RWPE1 (cell line): Measurements from ENCODE around the gene VAC14.
"Not testable (repeated sequence)": the region's sequence is repeated elsewhere in the genome, so short reads cannot be mapped to it uniquely, and the experiment has no call there.

Experiments used
- CTCF ChIA-PET: fragments of 350-600 bp; sonication (Branson Sonifier 250); formaldehyde crosslinking; extraction: SDS; loops from one replicate; lab custom pipeline; 2021; lab: Yijun Ruan, JAX
- POLR2A ChIA-PET: fragments of 400-600 bp; formaldehyde crosslinking; extraction: SDS; loops from one replicate; lab custom pipeline; 2020; ENCODE audit warnings: antibody characterized with exemption; ENCODE audit not compliant: low non-redundant PET; lab: Yijun Ruan, JAX
- DNase-seq: peaks from one replicate; pipeline ENCODE4 v3.0.0; 2012; ENCODE audit warnings: low spot score
- H3K27ac ChIP-seq: fragments of 450-650 bp; 2 replicates; pipeline ENCODE4 v1.5.1; 2017
- CTCF ChIP-seq: fragments of 450-650 bp; conservative IDR thresholded peaks from 2 replicates; pipeline ENCODE4 v1.5.1; 2017; ENCODE audit warnings: low read depth, mild to moderate bottlenecking

Gene VAC14

GRCh38 chr16:70744366-70744765 is 56.6 kb downstream of the VAC14 start:
- ChIA-PET POLR2A (no interaction called here), CTCF (interaction anchor here (0.6 kb wide), 1 partner anchor 153 kb away, joined by 3 read pairs; no protein-coding TSS in a partner anchor)
- H3K27ac ChIP-seq = peak overlapping the region; percentile 95
- TF ChIP-seq CTCF = no peak
- no peak for DNase-seq

- peak overlapping the region; percentile 95 for H3K27ac ChIP-seq
- POLR2A ChIA-PET = no interaction called here
- CTCF ChIA-PET = no interaction called here
- no peak for DNase-seq
- TF ChIP-seq CTCF = no peak
These were observed 57.2 kb downstream of the VAC14 start for GRCh38 chr16:70743791-70744190.

- CTCF ChIA-PET = interaction anchor here (0.6 kb wide), 1 partner anchor 67 kb away, joined by 3 read pairs; no protein-coding TSS in a partner anchor
- POLR2A ChIA-PET, H3K27ac ChIP-seq, DNase-seq: not testable (repeated sequence)
These were observed 58.0 kb downstream of the VAC14 start for GRCh38 chr16:70742967-70743366.

- CTCF ChIA-PET = no interaction called here
- POLR2A ChIA-PET = interaction anchor here (0.6 kb wide), 1 partner anchor 220 kb away, joined by 7 read pairs; no protein-coding TSS in a partner anchor
- DNase-seq = no peak
- TF ChIP-seq CTCF = no peak
- H3K27ac ChIP-seq = peak overlapping the region; percentile 70
These were observed 59.2 kb downstream of the VAC14 start for GRCh38 chr16:70741783-70742125.

- H3K27ac ChIP-seq = peak overlapping the region; percentile 70
These were observed 59.8 kb downstream of the VAC14 start for GRCh38 chr16:70740914-70741782.

GRCh38 chr16:70740174-70740913 is 60.6 kb downstream of the VAC14 start:
- ChIA-PET CTCF (no interaction called here), POLR2A (interaction anchor here (0.7 kb wide), 1 partner anchor 57 kb away, joined by 3 read pairs; no protein-coding TSS in a partner anchor)
- DNase-seq = no peak
- H3K27ac ChIP-seq = peak overlapping the region; percentile 70
- no peak for TF ChIP-seq CTCF

More at GRCh38 chr16:70740914-70741782, 59.8 kb downstream of the VAC14 start:
- no peak for TF ChIP-seq CTCF
- no peak for DNase-seq
- CTCF ChIA-PET = no interaction called here
- POLR2A ChIA-PET = interaction anchor here (0.6 to 0.7 kb wide), 2 partner anchors 58 to 219 kb away, joined by 3 to 7 read pairs; no protein-coding TSS in a partner anchor
